HepG2 (cell line): ENCODE measurements around the gene VEGFA. TPM values are rescaled to one million over a fixed set of nuclear protein-coding genes. Genes with fewer than 3 reads are reported as not detected.

Source experiments
- ARNTL ChIP-seq: sonication (generic); formaldehyde crosslinking; IDR thresholded peaks from 2 replicates; pipeline ENCODE4 v1.4.0; 2020; ENCODE audit warnings: mild to moderate bottlenecking, missing genetic modification reagents
- BHLHE40 ChIP-seq: IDR thresholded peaks from 2 replicates; pipeline ENCODE4 v1.6.1; 2011; ENCODE audit warnings: low read length, improper control_type of control experiment
- CEBPG ChIP-seq: IDR thresholded peaks from 2 replicates; pipeline ENCODE4 v1.6.1; 2016
- MTA3 ChIP-seq: sonication (generic); formaldehyde crosslinking; IDR thresholded peaks from 2 replicates; pipeline ENCODE4 v1.4.0; 2020; ENCODE audit warnings: missing genetic modification reagents
- MZF1 ChIP-seq: sonication (generic); formaldehyde crosslinking; IDR thresholded peaks from 2 replicates; pipeline ENCODE4 v1.8.1; 2023; ENCODE audit warnings: mild to moderate bottlenecking, missing genetic modification reagents, borderline replicate concordance
- NCOR1 ChIP-seq: fragments of 200-600 bp; sonication (generic); IDR thresholded peaks from 2 replicates; pipeline ENCODE4 v1.7.0; 2017; ENCODE audit warnings: antibody characterized with exemption, low read length, borderline replicate concordance
- RNF2 ChIP-seq: fragments of 450-650 bp; conservative IDR thresholded peaks from 2 replicates; pipeline ENCODE4 v1.6.1; 2016; ENCODE audit warnings: low read depth
- SMAD1 ChIP-seq: sonication (generic); formaldehyde crosslinking; IDR thresholded peaks from 2 replicates; pipeline ENCODE4 v1.4.0; 2020; ENCODE audit warnings: missing genetic modification reagents, low read depth, mild to moderate bottlenecking, borderline replicate concordance
- ZBTB21 ChIP-seq: sonication (generic); formaldehyde crosslinking; IDR thresholded peaks from 2 replicates; pipeline ENCODE4 v1.4.0; 2020; ENCODE audit warnings: missing genetic modification reagents
- ZNF160 ChIP-seq: sonication (generic); formaldehyde crosslinking; IDR thresholded peaks from 2 replicates; pipeline ENCODE4 v1.8.0; 2022; ENCODE audit warnings: mild to moderate bottlenecking, inconsistent platforms, missing genetic modification reagents
- ZNF674 ChIP-seq: sonication (generic); formaldehyde crosslinking; IDR thresholded peaks from 2 replicates; pipeline ENCODE4 v1.5.0; 2020; ENCODE audit warnings: low read depth, mild to moderate bottlenecking, missing genetic modification reagents
- ZNF772 ChIP-seq: sonication (generic); formaldehyde crosslinking; IDR thresholded peaks from 2 replicates; pipeline ENCODE4 v1.5.0; 2020; ENCODE audit warnings: mild to moderate bottlenecking, missing genetic modification reagents
- ZSCAN21 ChIP-seq: sonication (generic); formaldehyde crosslinking; IDR thresholded peaks from 2 replicates; pipeline ENCODE4 v1.8.0; 2022; ENCODE audit warnings: mild to moderate bottlenecking, missing genetic modification reagents, moderate library complexity, borderline replicate concordance
- polyA plus RNA-seq, 8 experiments: library from polyadenylated mRNA; depleted of rRNA in 3 of 8; stranded (reverse) in 7 of 8; unstranded in 1 of 8; fragments of >200 nt; fragmentation: Illumina TruSeq in 4 of 8; extraction: Trizol in 4 of 8; gene quantifications; 2 replicates each; pipeline versions ENCODE4 v1.2.1 to v1.2.3, GENCODE V29; 2011 to 2016; ENCODE audit warnings: low read depth in 4 of 8, missing spikeins in 1 of 8, mixed read lengths in 1 of 8; ENCODE audit not compliant: insufficient read depth in 1 of 8
- total RNA-seq, 5 experiments: library from RNA; depleted of rRNA; stranded (reverse); fragments of >200 nt; fragmentation: Illumina TruSeq; extraction: Trizol; gene quantifications; 2 replicates each; pipeline ENCODE4 v1.2.3, GENCODE V29; 2016; ENCODE audit warnings: low read depth in 1 of 5
- TF ChIP-seq, protein P1 (sequence below): IDR thresholded peaks from 2 replicates; pipeline ENCODE4 v1.6.1; 2016; ENCODE audit warnings: low read depth, missing genetic modification reagents, missing compliant biosample characterization
- TF ChIP-seq, protein P2 (sequence below): IDR thresholded peaks from 2 replicates; pipeline ENCODE4 v1.4.0; 2020; ENCODE audit warnings: mild to moderate bottlenecking, missing genetic modification reagents
- TF ChIP-seq, protein P3 (sequence below): sonication (generic); formaldehyde crosslinking; IDR thresholded peaks from 2 replicates; pipeline ENCODE4 v1.5.0; 2020; ENCODE audit warnings: mild to moderate bottlenecking, missing genetic modification reagents
- TF ChIP-seq, protein P4 (sequence below): sonication (generic); formaldehyde crosslinking; IDR thresholded peaks from 2 replicates; pipeline ENCODE4 v1.4.0; 2020; ENCODE audit warnings: missing genetic modification reagents

VEGFA gene
- total and polyA plus RNA-seq, 2 of the 13 experiments (the other 11 are each of a cell fraction or from before 2014, with no cell fraction given), result 68.1 to 629 TPM

DNA sequence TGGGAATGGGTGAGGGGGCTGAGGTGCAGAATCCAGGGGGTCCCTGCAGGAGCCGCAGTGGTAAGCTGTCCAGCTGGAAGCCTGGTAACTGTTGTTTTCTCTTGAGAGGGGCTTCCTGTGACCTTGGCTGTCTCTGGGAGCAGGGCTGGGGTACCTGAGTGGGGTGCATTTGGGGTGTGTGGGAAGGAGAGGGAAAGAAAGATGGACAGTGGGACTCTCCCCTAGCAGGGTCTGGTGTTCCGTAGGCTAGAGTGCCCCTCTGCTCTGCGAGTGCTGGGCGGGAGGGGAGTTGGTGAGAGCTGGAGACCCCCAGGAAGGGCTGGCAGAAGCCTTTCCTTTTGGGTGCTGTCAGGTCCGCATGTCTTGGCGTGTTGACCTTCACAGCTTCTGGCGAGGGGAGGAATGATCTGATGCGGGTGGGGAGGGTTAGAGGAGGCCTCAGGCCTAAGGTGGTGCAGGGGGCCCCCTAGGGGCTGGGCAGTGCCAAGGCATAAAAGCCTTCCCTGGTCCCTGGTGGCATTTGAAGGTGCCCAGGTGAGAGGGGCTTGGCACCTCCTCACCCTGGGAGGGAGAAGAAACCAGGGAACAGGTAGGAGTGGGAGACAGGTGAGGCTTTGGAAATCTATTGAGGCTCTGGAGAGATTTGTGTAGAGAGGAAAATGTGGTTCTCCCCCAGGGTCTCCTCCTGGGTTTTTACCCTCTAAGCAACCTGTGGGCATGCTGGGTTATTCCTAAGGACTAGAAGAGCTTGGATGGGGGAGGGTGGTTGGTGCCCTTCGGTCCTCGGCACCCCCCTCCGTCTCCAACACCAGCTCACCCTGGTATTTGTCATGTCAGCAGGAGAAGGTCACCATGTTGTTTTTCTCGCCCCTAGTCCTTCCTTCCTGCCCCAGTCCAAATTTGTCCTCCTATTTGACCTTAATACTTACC is 3.3 kb downstream of the VEGFA start (continued):
- TF ChIP-seq, protein P1, sequence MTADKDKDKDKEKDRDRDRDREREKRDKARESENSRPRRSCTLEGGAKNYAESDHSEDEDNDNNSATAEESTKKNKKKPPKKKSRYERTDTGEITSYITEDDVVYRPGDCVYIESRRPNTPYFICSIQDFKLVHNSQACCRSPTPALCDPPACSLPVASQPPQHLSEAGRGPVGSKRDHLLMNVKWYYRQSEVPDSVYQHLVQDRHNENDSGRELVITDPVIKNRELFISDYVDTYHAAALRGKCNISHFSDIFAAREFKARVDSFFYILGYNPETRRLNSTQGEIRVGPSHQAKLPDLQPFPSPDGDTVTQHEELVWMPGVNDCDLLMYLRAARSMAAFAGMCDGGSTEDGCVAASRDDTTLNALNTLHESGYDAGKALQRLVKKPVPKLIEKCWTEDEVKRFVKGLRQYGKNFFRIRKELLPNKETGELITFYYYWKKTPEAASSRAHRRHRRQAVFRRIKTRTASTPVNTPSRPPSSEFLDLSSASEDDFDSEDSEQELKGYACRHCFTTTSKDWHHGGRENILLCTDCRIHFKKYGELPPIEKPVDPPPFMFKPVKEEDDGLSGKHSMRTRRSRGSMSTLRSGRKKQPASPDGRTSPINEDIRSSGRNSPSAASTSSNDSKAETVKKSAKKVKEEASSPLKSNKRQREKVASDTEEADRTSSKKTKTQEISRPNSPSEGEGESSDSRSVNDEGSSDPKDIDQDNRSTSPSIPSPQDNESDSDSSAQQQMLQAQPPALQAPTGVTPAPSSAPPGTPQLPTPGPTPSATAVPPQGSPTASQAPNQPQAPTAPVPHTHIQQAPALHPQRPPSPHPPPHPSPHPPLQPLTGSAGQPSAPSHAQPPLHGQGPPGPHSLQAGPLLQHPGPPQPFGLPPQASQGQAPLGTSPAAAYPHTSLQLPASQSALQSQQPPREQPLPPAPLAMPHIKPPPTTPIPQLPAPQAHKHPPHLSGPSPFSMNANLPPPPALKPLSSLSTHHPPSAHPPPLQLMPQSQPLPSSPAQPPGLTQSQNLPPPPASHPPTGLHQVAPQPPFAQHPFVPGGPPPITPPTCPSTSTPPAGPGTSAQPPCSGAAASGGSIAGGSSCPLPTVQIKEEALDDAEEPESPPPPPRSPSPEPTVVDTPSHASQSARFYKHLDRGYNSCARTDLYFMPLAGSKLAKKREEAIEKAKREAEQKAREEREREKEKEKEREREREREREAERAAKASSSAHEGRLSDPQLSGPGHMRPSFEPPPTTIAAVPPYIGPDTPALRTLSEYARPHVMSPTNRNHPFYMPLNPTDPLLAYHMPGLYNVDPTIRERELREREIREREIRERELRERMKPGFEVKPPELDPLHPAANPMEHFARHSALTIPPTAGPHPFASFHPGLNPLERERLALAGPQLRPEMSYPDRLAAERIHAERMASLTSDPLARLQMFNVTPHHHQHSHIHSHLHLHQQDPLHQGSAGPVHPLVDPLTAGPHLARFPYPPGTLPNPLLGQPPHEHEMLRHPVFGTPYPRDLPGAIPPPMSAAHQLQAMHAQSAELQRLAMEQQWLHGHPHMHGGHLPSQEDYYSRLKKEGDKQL (CRISPR knock-in tag), result no peak
- TF ChIP-seq, protein P2, sequence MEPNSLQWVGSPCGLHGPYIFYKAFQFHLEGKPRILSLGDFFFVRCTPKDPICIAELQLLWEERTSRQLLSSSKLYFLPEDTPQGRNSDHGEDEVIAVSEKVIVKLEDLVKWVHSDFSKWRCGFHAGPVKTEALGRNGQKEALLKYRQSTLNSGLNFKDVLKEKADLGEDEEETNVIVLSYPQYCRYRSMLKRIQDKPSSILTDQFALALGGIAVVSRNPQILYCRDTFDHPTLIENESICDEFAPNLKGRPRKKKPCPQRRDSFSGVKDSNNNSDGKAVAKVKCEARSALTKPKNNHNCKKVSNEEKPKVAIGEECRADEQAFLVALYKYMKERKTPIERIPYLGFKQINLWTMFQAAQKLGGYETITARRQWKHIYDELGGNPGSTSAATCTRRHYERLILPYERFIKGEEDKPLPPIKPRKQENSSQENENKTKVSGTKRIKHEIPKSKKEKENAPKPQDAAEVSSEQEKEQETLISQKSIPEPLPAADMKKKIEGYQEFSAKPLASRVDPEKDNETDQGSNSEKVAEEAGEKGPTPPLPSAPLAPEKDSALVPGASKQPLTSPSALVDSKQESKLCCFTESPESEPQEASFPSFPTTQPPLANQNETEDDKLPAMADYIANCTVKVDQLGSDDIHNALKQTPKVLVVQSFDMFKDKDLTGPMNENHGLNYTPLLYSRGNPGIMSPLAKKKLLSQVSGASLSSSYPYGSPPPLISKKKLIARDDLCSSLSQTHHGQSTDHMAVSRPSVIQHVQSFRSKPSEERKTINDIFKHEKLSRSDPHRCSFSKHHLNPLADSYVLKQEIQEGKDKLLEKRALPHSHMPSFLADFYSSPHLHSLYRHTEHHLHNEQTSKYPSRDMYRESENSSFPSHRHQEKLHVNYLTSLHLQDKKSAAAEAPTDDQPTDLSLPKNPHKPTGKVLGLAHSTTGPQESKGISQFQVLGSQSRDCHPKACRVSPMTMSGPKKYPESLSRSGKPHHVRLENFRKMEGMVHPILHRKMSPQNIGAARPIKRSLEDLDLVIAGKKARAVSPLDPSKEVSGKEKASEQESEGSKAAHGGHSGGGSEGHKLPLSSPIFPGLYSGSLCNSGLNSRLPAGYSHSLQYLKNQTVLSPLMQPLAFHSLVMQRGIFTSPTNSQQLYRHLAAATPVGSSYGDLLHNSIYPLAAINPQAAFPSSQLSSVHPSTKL (CRISPR knock-in tag), result no peak
- no peak for TF ChIP-seq NCOR1
- no peak; the same call in 1 of the 2 replicates for TF ChIP-seq ZNF160 (CRISPR knock-in tag)
- no peak; the same call in 1 of the 2 replicates for TF ChIP-seq ARNTL (CRISPR knock-in tag)
- 0 out of 2 replicates have a peak, but pooled peaks have one; percentile 28 for TF ChIP-seq MZF1 (CRISPR knock-in tag)
- TF ChIP-seq RNF2, result no peak
- TF ChIP-seq ZNF772 (CRISPR knock-in tag), result 0 out of 2 replicates have a peak, but pooled peaks have one; percentile 39
- no peak; the same call in 1 of the 2 replicates for TF ChIP-seq ZBTB21
- TF ChIP-seq, protein P3, sequence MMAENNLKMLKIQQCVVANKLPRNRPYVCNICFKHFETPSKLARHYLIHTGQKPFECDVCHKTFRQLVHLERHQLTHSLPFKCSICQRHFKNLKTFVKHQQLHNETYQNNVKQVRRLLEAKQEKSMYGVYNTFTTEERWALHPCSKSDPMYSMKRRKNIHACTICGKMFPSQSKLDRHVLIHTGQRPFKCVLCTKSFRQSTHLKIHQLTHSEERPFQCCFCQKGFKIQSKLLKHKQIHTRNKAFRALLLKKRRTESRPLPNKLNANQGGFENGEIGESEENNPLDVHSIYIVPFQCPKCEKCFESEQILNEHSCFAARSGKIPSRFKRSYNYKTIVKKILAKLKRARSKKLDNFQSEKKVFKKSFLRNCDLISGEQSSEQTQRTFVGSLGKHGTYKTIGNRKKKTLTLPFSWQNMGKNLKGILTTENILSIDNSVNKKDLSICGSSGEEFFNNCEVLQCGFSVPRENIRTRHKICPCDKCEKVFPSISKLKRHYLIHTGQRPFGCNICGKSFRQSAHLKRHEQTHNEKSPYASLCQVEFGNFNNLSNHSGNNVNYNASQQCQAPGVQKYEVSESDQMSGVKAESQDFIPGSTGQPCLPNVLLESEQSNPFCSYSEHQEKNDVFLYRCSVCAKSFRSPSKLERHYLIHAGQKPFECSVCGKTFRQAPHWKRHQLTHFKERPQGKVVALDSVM (CRISPR knock-in tag), result 0 out of 2 replicates have a peak, but pooled peaks have one; percentile 3
- TF ChIP-seq, protein P4, sequence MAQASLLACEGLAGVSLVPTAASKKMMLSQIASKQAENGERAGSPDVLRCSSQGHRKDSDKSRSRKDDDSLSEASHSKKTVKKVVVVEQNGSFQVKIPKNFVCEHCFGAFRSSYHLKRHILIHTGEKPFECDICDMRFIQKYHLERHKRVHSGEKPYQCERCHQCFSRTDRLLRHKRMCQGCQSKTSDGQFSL (CRISPR knock-in tag), result no peak
- no peak for TF ChIP-seq SMAD1 (CRISPR knock-in tag)
- TF ChIP-seq MTA3 (CRISPR knock-in tag), result no peak
- peak; percentile 35; the same call in 1 of the 2 replicates for TF ChIP-seq ZSCAN21 (CRISPR knock-in tag)
- no peak; the same call in 1 of the 2 replicates for TF ChIP-seq BHLHE40
- no peak for TF ChIP-seq CEBPG (CRISPR knock-in tag)
- no peak for TF ChIP-seq ZNF674 (CRISPR knock-in tag)
